Activated naive CD8-positive, alpha-beta T cell treated with anti-CD3 and anti-CD28 coated beads, Interleukin-2, amount 50 U/mL, for 24 hours (primary cell): ENCODE data around the gene EYS.
"Not testable (repeated sequence)": the region's sequence is repeated elsewhere in the genome, so short reads cannot be mapped to it uniquely, and the experiment has no call there.

ENCODE experiments used
- ATAC-seq: fragments of 150-1000 bp; cut with Tn5 transposase; one replicate; pipeline ENCODE4 v1.10.0; 2021
- DNase-seq: peaks from one replicate; pipeline ENCODE4 v3.0.0; 2021
- H3K27ac Mint-ChIP-seq: one replicate; pipeline ENCODE4 v1.8.0; 2021; ENCODE audit warnings: mild to moderate bottlenecking, mixed read lengths
- H3K27me3 Mint-ChIP-seq: one replicate; pipeline ENCODE4 v1.8.0; 2021; ENCODE audit warnings: mixed read lengths
- H3K36me3 Mint-ChIP-seq: one replicate; pipeline ENCODE4 v1.8.0; 2021; ENCODE audit warnings: low read depth, mixed read lengths
- H3K4me1 Mint-ChIP-seq: one replicate; pipeline ENCODE4 v1.8.0; 2021; ENCODE audit warnings: mixed read lengths
- H3K4me3 Mint-ChIP-seq: one replicate; pipeline ENCODE4 v1.8.0; 2021; ENCODE audit warnings: mild to moderate bottlenecking, moderate library complexity, mixed read lengths
- H3K9me3 Mint-ChIP-seq: one replicate; pipeline ENCODE4 v1.8.0; 2021; ENCODE audit warnings: mixed read lengths

EYS gene

DNA sequence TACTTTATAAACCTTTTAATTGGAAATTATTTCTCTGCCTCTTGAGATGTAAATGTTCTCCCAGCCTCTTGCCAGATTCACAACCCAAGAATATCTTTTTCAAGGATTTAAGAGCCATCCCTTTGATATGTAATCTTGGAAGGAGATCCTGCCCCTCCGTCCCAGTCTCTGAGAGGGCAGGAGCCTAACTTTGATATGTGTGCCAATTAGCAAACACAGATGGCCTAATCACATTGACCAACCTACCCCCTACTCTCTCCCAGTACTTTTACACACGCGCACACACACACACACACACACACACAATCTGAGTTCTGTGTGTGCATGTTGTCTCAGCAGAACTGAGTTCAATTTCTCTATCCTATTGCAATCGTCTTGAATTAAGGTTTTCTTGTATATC, 1447.7 kb downstream of the EYS start:
- Mint-ChIP-seq H3K27ac (no peak overlapping the region), H3K4me3 (no peak overlapping the region), H3K4me1 (no peaks in the 10 kb centered on the region), H3K36me3 (no peaks in the 10 kb centered on the region), H3K9me3 (no peaks in the 10 kb centered on the region), H3K27me3 (no peaks in the 10 kb centered on the region)
- DNase-seq (no peak), ATAC-seq (no peak)

GRCh38 chr6:64258752-64259151, 1448.3 kb downstream of the EYS start:
- H3K4me3 Mint-ChIP-seq, result no peak overlapping the region
- no peaks in the 10 kb centered on the region for H3K9me3 Mint-ChIP-seq
- no peak overlapping the region for H3K27ac Mint-ChIP-seq
- ATAC-seq (no peak), DNase-seq (no peak)
- no peaks in the 10 kb centered on the region for H3K36me3 Mint-ChIP-seq
- no peaks in the 10 kb centered on the region for H3K27me3 Mint-ChIP-seq
- H3K4me1 Mint-ChIP-seq, result no peaks in the 10 kb centered on the region

GRCh38 chr6:64258302-64258701, 1448.7 kb downstream of the EYS start:
- no peaks in the 10 kb centered on the region for H3K36me3 Mint-ChIP-seq
- no peaks in the 10 kb centered on the region for H3K4me1 Mint-ChIP-seq
- no peaks in the 10 kb centered on the region for H3K9me3 Mint-ChIP-seq
- ATAC-seq (no peak), DNase-seq (no peak)
- no peak overlapping the region for H3K27ac Mint-ChIP-seq
- no peaks in the 10 kb centered on the region for H3K27me3 Mint-ChIP-seq
- no peak overlapping the region for H3K4me3 Mint-ChIP-seq

DNA sequence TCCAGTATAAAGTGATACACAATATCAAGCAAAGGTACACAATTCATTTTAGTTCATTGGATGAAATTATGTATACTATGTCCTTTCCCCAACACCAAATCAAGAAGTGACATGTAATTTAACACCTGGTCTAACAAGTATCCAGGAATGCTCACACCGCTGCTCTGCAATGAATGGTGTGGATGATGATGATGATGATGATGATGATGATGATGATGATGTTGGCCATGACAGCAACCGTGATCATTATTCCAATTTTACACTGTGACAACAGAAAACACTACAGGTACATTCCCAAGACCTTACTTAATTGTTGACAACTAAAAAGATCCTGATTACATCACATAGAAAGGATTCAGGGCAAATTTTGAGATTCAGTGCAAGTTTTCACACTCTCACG, 1449.4 kb downstream of the EYS start:
- ATAC-seq (no peak), DNase-seq (no peak)
- Mint-ChIP-seq H3K9me3 (no peaks in the 10 kb centered on the region), H3K27me3 (no peaks in the 10 kb centered on the region), H3K4me1 (no peaks in the 10 kb centered on the region), H3K4me3 (no peak overlapping the region), H3K27ac (no peak overlapping the region), H3K36me3 (no peaks in the 10 kb centered on the region)

DNA sequence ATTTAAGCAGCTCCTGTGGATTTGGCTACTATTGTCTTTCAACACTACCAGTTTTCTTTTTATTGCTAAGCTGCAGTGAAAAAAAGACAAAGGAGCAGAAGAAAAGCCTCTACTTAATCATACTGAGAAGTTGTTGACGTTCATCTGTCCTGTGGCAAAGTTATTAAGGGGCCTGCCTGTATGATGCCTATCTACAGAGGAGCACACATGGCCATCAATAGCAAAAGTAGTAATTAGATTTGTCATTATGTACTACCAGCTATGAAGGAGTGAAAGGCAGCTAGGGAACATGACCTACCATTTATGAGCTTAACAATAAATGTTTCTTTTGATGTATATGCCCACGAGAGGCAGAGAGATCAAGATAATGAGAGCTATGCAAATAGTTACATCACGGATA, 1450.5 kb downstream of the EYS start:
- H3K4me1 Mint-ChIP-seq, result no peaks in the 10 kb centered on the region
- no peaks in the 10 kb centered on the region for H3K36me3 Mint-ChIP-seq
- DNase-seq (no peak), ATAC-seq (no peak)
- no peaks in the 10 kb centered on the region for H3K27me3 Mint-ChIP-seq
- H3K27ac Mint-ChIP-seq, result no peak overlapping the region
- H3K9me3 Mint-ChIP-seq, result no peaks in the 10 kb centered on the region
- H3K4me3 Mint-ChIP-seq, result no peak overlapping the region

DNA sequence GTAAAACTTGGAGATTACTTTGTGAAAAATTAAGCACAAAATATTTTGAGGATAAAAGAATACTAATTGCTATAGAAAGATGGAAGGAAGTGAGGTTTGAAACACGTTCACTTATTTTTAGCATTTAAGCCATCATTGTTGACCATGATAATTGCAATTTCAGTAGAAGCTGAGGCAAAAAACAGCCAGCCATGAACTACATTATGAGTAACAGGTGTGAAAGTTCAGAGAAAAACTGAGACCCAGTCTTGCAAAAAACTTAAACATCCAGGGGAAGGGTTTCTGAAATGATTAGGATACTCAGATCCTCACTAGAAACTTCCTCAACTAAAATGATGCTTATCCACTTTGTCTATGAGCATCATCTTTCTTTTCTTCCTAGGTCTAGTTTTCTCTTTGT, 1452.0 kb downstream of the EYS start:
- Mint-ChIP-seq H3K27ac (no peak overlapping the region), H3K4me3 (no peak overlapping the region), H3K27me3 (no peaks in the 10 kb centered on the region), H3K9me3 (no peaks in the 10 kb centered on the region), H3K36me3 (no peaks in the 10 kb centered on the region), H3K4me1 (no peaks in the 10 kb centered on the region)
- DNase-seq (no peak), ATAC-seq (no peak)

- Mint-ChIP-seq H3K4me1 (no peaks in the 10 kb centered on the region), H3K27me3 (no peaks in the 10 kb centered on the region), H3K27ac (no peak overlapping the region), H3K36me3 (no peaks in the 10 kb centered on the region), H3K4me3 (no peak overlapping the region), H3K9me3 (no peaks in the 10 kb centered on the region)
- ATAC-seq (no peak), DNase-seq (no peak)
Observed at GRCh38 chr6:64254558-64254957, 1452.5 kb downstream of the EYS start.

GRCh38 chr6:64252256-64252655, 1454.8 kb downstream of the EYS start:
- no peaks in the 10 kb centered on the region for H3K4me1 Mint-ChIP-seq
- no peak overlapping the region for H3K4me3 Mint-ChIP-seq
- H3K36me3 Mint-ChIP-seq, result no peaks in the 10 kb centered on the region
- ATAC-seq (no peak), DNase-seq (no peak)
- H3K27ac Mint-ChIP-seq, result no peak overlapping the region
- no peaks in the 10 kb centered on the region for H3K9me3 Mint-ChIP-seq
- H3K27me3 Mint-ChIP-seq, result no peaks in the 10 kb centered on the region

- DNase-seq (no peak), ATAC-seq (no peak)
- H3K4me3 Mint-ChIP-seq, result no peak overlapping the region
- no peaks in the 10 kb centered on the region for H3K36me3 Mint-ChIP-seq
- no peak overlapping the region for H3K27ac Mint-ChIP-seq
- peaks cover 6% of the 10 kb centered on the region for H3K9me3 Mint-ChIP-seq
- H3K4me1 Mint-ChIP-seq, result no peaks in the 10 kb centered on the region
- H3K27me3 Mint-ChIP-seq, result no peaks in the 10 kb centered on the region
Observed at GRCh38 chr6:64250126-64250525, 1456.9 kb downstream of the EYS start.

GRCh38 chr6:64249115-64249514, 1457.9 kb downstream of the EYS start:
- H3K4me3 Mint-ChIP-seq, result no peak overlapping the region

DNA sequence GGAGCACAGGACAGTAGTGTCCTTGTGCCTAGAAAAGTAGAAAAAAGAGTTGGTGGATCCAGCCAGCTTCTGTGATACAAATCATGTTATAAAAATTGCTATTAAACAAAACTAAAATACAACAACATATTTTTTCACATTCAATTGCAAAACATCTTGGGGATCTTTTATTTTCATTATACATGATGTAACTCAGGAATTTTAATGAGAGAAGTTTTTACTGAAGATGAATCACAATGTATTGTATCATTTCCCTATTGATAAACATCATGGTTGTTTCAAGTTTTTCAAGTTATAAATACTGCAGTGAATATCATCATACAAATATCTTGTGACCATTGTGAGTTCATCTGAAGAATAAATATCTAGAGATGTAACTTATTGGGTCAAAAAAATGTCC, 1463.4 kb downstream of the EYS start:
- H3K4me3 Mint-ChIP-seq, result no peak overlapping the region
- no peak overlapping the region for H3K27ac Mint-ChIP-seq
- DNase-seq (no peak), ATAC-seq (no peak)
- no peaks in the 10 kb centered on the region for H3K27me3 Mint-ChIP-seq
- no peaks in the 10 kb centered on the region for H3K4me1 Mint-ChIP-seq
- H3K9me3 Mint-ChIP-seq, result peaks cover 6% of the 10 kb centered on the region
- no peaks in the 10 kb centered on the region for H3K36me3 Mint-ChIP-seq

More at GRCh38 chr6:64249115-64249514, 1457.9 kb downstream of the EYS start:
- Mint-ChIP-seq H3K9me3 (peaks cover 6% of the 10 kb centered on the region), H3K27me3 (no peaks in the 10 kb centered on the region), H3K27ac (no peak overlapping the region), H3K36me3 (no peaks in the 10 kb centered on the region), H3K4me1 (no peaks in the 10 kb centered on the region)
- ATAC-seq, result no peak
- DNase-seq, result no peak

- not testable (repeated sequence) for H3K27ac Mint-ChIP-seq, ATAC-seq, DNase-seq, H3K27me3 Mint-ChIP-seq, H3K4me3 Mint-ChIP-seq, H3K9me3 Mint-ChIP-seq, H3K36me3 Mint-ChIP-seq, H3K4me1 Mint-ChIP-seq
Observed at GRCh38 chr6:64238908-64239307, 1468.1 kb downstream of the EYS start.

GRCh38 chr6:64238071-64238470, 1469.0 kb downstream of the EYS start:
- H3K36me3 Mint-ChIP-seq, result no peaks in the 10 kb centered on the region
- H3K27ac Mint-ChIP-seq, result no peak overlapping the region
- no peak for DNase-seq
- no peak overlapping the region for H3K4me3 Mint-ChIP-seq
- no peaks in the 10 kb centered on the region for H3K4me1 Mint-ChIP-seq
- H3K9me3 Mint-ChIP-seq, result peaks cover 4% of the 10 kb centered on the region
- no peaks in the 10 kb centered on the region for H3K27me3 Mint-ChIP-seq
- no peak for ATAC-seq

- Mint-ChIP-seq H3K27ac (no peak overlapping the region), H3K4me1 (no peaks in the 10 kb centered on the region), H3K9me3 (peaks cover 8% of the 10 kb centered on the region), H3K27me3 (no peaks in the 10 kb centered on the region), H3K4me3 (no peak overlapping the region), H3K36me3 (no peaks in the 10 kb centered on the region)
- no peak for DNase-seq
- ATAC-seq, result no peak
Observed at GRCh38 chr6:64233746-64234145, 1473.3 kb downstream of the EYS start.

GRCh38 chr6:64231928-64232327, 1475.1 kb downstream of the EYS start:
- H3K9me3 Mint-ChIP-seq, result peaks cover 4% of the 10 kb centered on the region
- no peaks in the 10 kb centered on the region for H3K27me3 Mint-ChIP-seq
- H3K27ac Mint-ChIP-seq, result no peak overlapping the region
- H3K4me3 Mint-ChIP-seq, result no peak overlapping the region
- H3K4me1 Mint-ChIP-seq, result no peaks in the 10 kb centered on the region
- DNase-seq, result no peak
- ATAC-seq, result no peak
- H3K36me3 Mint-ChIP-seq, result no peaks in the 10 kb centered on the region

DNA sequence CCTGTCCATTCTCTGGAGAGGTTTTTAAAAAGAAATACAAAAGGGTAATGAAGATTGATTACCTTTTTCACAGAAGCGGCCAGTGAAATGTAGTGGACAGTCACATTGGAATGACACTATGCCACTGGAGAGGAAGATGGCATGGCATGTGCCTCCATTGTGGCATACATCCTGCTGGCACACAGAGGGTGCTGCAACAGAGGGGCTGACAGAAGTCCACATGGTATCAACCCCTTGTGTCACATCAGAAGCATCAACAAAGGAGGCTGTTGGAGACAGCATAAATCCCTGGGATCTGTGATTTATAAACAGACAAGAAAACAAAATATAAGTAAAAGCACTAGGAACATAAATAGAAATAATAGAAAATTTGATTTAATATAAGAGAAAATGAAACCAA, 1476.5 kb downstream of the EYS start:
- DNase-seq (no peak), ATAC-seq (no peak)
- Mint-ChIP-seq H3K27ac (no peak overlapping the region), H3K36me3 (no peaks in the 10 kb centered on the region), H3K4me1 (no peaks in the 10 kb centered on the region), H3K9me3 (peaks cover 4% of the 10 kb centered on the region), H3K27me3 (no peaks in the 10 kb centered on the region), H3K4me3 (no peak overlapping the region)
